A673 (cell line): ENCODE data around the gene CISH.

Source experiments
- CTCF ChIP-seq: fragments of 300-800, 200-600 bp; sonication (generic); conservative IDR thresholded peaks from 2 replicates; pipeline ENCODE4 v1.5.1; 2017; ENCODE audit warnings: low read depth, mild to moderate bottlenecking, antibody characterized with exemption, low read length, moderate library complexity, mixed read lengths
- EZH2 ChIP-seq: fragments of 200-600 bp; sonication (generic); IDR thresholded peaks from 2 replicates; pipeline ENCODE4 v1.6.1; 2017; ENCODE audit warnings: borderline replicate concordance, low read depth, mild to moderate bottlenecking, mixed read lengths, antibody characterized with exemption, low read length; ENCODE audit not compliant: poor library complexity, severe bottlenecking

DNA sequence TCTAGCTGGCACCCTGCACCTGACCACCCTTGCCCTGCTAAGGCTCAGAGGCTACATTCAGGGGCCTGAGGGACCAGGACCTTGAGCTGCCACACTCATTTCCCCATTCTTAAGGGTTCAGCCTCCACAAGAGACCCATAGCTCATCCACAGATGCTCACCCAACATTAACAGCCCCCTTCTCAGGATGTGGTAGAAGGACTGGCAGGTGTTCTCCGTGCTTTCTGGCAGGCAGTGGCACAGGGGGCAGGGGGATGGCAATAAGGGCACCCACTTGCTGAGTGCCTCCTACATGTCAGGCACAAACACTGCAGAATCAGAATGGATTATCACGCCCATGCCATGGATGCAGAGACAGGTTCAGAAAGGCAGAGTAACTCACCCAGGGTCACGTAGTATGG is 14.8 kb upstream of the CISH start:
- TF ChIP-seq CTCF (no peak), EZH2 (no peak)
